NCI-H146 treated with DMSO at 0.1 percent for 48 hours (cell line): ENCODE measurements around the gene PITPNC1.
"Not testable (repeated sequence)": the region's sequence is repeated elsewhere in the genome, so short reads cannot be mapped to it uniquely, and the experiment has no call there.

Experiments
- DNase-seq: peaks from one replicate; lab custom pipeline; 2025; ENCODE audit not compliant: unreplicated experiment; lab: John Stamatoyannopoulos, UW

The PITPNC1 gene

DNA sequence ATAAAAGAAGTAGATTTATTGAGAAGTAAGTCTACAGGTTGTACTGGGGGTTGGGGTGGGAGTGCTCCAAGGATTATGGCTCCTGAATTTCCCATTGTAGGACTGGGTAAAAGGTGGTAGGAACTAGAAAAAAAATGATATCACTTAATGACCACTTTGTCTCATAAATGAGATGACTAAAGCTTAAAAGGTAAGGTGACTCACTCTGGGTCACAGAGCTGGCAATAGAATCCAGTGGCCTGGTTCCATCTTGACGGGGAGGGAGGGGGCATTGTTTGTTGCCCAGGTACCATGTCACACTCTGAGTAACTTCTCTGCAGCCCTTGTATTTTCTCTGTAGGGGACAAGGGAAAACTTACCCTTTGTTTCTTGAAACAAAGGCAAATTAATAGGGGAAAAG lies 126.1 kb downstream of the PITPNC1 start:
- no peak for DNase-seq

DNA sequence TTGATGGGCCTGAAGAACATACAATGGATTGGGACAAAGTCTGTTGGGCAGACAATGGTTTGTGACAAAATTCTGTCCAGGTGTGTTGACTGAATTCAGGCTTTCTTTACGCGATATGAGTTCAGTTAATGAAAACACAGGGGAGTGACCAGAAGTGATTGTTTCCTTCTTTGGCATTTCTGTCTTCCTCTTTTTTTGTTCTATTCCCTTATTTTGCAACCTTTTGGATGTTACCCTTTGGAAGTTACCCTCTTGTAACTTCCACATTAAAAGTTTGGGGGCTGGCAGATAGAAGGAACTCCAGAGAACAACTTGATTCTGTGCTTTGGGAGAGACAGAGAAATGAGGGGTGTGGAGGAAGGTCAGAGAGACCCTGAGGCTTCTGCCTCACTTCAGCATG lies 126.7 kb downstream of the PITPNC1 start:
- no peak for DNase-seq

DNA sequence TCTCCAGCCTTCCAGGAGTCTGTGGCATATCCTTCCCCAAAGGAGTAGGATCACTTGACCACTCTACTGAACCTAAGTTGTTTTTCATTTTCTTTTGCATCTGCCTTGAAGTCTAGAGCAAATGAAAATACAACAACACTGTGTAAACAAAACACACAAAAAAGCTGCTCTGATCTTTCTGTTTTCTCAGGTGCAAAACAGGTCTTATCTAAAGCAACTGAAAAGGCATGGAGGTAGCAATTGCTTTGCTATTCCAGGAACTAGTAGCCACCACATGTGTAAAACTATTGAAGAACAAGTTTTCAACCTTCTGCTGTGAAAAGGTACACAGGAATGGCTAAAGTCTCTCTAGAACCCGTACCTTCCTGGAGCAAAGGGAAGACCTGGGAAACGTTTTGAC lies 127.1 kb downstream of the PITPNC1 start:
- DNase-seq, result no peak

DNA sequence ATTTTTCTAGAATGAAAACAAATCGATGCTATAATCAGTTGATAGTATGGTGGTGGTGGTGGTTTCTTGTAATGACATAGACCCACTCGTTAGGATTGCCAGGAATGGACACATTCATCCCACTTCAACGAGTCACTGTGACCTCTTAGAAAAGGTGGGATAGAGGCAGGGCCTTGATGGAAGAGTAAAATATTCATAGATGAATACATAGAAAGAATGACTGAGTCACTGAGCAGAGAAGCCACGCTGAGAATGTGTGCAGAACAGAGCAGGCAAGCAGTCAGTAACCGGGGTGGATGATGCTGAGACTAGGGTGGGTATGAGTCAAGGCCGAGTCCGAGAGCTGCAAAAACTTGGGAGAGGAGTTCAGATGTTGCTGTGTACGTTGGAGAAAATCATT lies 129.9 kb downstream of the PITPNC1 start:
- DNase-seq, result no peak

DNA sequence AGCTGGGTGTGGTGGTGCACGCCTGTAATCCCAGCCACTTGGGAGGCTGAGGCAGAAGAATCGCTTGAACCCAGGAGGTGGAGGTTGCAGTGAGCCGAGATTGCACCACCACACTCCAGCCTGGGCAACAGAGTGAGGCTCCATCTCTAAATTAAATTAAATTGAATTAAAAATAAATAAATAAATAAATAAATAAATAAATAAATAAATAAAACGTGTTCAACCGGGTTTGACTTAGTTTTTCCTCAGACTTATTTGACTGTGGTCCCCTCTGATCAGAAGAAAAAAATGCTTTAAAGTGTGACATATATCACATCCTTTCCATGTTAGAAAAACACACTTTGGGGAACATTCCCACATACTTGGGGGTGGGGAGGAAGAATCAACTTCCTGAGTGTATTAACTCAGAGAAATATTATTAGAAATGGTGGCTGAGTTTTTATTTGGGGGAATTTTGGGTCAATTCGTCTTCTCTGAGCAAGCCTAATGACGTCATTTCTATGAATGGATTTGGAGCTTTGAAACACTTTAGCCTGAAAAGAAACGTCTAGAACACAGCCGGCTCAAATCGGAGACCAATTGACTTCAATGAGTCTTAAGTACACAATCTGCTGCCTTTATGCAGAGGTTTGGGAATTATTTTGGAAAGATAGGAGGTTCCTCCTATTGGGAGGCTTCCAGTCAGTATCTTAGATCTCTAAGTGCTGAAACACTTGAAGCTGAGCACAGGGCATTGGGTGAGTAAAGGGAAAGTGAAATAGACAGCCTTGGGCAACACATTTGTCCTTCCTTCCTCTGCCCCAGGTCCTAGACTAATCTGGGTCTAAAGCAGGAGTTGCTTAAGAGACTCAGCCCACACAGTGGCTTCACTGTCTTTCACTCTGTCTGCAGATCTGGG lies 132.6 kb downstream of the PITPNC1 start:
- DNase-seq, result no peak

DNA sequence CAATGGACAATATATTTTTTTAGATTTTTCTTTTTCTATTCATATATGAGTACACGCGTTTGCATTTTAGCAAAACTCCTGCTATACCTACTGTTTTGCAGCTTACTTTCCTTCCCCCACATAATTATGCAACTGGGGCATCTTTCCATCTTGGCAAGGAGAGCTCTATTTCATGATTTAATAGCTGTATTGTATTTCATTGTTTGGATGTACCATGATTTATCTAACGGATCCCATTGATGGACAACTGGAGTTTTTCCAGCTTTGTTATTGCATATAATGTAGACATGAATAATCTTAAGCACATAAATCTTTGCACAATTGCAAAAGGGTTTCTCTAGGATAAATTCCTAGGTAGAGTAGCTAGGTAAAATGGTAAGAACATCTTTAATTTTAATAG lies 133.9 kb downstream of the PITPNC1 start:
- DNase-seq, result no peak

DNA sequence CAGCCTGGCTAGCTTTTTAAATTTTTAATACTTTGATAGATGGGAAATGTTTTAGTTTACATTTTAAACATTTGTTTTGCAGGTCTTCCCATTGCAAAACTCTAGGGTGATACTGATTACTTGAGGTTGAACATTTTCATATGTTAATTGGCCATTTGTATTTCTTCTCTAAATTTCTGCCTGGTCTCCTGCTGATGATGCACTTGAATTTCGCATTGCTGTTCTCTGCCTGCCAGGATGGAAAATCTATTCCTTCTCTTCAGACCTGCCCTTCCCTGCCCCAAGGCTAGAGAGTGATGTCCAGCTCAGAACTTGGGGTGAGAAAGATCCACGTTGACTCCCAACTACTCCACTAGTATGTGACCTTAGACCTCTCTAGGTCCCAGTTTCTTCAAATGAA lies 134.7 kb downstream of the PITPNC1 start:
- no peak for DNase-seq

DNA sequence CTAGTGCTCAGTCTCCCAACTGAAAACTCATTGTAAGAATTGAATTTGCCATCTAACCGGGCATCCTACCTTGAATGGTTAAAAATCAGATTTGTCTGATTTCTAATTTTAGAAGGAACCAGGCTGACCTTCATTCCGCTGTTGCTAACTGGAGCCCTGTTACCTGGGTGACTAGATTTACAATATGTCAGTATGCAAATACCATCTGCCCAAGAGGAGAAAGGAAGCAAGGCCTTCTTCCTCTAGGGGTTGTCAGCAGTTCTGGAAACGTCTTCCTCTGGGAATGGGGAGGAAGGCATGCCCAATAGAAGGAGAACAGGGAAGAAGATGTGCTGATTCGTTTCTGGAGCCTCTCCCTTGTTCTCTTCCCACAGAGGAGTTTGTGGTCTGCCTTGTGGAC lies 137.9 kb downstream of the PITPNC1 start:
- DNase-seq, result no peak

DNA sequence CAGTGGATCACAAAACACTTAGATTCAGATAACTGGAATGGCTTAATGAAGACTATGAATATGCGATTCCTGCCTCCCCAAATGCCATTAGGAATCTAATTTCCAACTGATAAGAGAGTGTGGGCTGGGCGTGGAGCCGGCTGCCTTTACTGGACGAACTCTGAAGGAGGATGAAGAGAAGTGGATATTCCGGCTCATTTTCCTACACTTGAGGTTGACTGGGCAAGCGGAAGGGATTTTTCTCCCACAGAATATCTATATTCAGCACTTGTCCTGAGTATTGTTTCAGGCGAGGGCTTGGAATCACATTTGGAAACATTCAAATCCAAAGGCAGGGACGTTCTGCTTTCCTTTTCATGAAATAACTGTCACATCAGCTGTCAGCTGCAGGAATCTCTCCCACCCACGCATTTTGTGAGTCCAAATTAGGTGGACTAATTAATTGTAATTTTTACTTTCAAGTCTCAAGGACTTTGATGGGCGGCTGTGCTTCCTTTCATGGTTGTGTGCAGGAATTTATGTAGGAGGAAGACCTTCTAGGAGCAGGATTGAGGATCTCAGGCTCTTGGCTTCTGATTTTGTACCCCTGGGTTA lies 138.5 kb downstream of the PITPNC1 start:
- no peak for DNase-seq

DNA sequence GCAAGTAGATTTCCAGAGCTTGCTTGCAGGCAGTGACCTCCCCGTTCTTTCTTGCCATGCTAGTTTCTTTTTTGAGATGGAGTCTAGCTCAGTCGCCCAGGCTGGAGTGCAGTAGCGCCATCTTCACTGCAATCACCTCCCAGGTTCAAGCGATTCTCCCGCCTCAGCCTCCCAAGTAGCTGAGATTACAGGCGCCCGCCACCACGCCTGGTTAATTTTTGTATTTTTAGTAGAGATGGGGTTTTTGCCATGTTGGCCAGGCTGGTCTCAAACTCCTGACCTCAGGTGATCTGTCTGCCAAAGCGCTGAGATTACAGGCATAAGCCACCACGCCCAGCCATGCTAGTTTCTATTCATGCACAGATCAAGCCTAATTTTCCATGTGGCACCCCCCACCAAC lies 139.5 kb downstream of the PITPNC1 start:
- DNase-seq, result not testable (repeated sequence)

DNA sequence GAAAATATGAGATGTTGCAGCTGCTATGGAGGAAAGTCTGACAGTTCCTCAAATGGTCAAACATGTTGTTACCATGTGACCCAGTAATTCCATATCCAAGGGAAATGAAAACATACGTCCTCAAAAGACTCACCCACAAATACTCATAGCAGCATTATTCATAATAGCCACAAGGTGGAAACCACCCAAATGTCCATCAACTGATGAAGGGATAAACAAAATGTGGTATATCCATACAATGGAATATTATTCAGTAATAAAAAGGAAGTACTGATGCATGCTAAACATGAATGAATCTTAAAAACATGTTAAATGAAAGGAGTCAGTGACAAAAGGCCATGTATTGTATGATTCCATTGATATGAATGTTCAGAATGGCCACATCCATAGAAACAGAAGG lies 140.2 kb downstream of the PITPNC1 start:
- DNase-seq, result no peak

DNA sequence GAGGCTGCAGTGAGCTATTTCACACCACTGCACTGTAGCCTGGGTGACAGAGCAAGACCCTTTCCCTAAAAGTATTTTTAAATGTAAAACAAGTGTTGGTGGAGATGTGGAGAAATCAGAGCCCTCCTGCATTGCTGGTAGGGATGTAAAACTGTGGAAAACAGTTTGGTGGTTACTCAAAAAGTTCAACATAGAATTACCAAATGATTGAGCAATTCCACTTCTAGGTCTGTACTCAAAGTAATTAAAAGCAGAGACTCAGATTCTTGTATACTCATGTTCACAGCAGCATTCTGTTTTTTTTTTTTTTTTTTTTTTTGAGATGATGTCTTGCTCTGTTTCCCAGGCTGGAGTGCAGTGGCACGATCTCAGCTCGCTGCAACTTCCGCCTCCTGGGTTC lies 141.8 kb downstream of the PITPNC1 start:
- DNase-seq, result no peak

DNA sequence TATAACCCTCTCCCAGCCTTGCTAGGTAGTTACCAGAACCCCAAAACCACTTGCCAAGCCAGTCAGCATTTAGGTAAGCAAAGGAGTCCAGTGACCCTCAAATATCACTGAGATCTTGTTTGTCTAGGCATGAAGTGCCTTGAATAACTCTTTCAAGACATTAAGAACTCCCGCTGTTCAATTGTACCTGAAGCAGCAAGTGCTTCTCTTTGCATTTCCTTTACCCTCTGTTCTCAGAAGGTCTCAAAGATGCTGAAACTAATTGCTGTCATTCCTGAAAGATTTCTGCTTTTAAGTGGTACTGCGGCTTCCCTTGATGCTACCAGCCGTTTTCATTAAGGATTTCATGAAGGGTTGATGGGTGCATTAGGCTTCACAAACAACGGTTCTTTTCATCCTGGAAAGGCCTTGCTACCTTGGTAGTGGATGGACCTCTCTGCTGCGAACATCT lies 142.7 kb downstream of the PITPNC1 start:
- no peak for DNase-seq

DNA sequence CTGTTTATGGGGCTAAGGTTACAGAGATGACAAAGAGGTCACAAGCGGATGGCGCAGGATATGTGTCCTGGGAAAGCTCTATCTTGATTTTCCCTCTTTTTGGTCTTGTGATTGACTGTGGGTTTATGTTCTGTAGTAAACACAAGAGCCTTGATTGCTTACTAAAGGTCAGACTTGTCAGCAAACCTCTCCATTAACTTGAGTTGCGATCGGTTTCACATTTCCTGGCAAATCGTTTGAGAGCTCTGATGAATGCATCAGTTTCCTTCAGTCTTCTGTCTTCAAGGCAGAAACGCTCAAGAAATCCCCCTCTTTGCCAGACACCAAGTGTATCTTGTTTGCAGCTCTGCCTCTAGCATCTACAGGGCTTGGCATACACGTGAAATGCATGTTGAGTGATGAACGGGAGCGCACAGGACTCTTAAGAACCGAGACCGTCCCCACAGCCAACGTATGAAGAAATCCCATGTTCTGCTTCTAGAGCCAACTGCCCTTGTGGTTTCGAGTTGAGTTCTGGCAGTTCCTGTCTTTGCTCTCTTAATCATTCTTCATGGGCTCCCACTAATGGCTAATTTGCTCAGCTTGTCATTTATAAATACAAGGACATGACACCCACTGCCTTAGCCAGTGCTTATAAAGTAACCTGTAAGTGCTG lies 143.3 kb downstream of the PITPNC1 start:
- no peak for DNase-seq

DNA sequence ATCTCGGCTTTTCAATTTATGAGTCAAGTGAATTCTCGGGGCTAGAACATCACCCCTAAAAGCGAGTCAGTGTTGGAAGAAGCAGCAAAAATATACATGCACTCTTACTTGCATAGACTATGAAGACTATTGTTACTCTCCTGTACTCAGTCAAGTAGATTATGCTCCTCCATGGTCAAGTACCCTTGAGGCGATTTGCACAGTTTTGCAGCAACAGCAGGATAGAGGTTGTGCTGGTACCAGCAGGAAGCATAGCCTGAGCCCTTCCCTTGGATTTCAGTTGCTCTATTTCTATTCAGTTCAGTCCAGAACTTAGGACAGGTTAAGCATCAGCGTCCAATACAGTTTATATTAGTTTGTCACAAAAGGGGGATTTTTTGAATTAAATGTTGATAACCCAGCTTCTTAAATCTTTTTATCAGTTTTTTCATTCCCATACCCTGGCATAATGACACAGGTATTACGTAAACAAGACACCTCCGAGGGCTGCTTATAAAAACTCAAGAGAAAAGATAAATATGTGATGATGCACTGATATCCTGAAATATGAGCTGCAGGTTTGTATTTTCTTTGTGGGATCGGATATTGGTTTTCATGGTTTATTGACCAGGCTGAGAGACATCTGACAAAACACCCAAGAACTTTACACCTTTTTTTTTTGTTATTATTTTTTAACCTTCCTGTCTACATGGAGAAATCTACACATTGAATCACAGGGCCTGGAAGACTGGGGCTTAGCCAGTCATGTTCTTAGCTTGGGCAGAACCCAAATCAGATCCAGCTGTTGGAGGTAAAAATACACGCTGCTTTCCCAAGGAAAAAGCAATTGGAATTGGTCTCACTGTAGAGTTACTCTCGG lies 144.1 kb downstream of the PITPNC1 start:
- no peak for DNase-seq

DNA sequence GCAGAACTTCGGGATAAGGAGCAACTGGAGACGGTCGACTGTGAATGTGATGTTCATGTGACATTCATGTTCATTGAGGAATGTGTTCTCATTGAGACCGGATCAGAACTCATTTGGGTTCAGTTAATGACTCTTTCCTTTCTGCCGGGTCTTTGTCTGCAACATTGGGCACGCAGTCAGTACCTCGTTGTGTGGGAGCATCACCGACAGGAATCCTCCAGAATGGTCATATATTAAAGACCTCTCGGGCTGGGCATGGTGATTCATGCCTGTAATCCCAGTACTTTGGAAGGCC lies 144.6 kb downstream of the PITPNC1 start:
- DNase-seq, result no peak

DNA sequence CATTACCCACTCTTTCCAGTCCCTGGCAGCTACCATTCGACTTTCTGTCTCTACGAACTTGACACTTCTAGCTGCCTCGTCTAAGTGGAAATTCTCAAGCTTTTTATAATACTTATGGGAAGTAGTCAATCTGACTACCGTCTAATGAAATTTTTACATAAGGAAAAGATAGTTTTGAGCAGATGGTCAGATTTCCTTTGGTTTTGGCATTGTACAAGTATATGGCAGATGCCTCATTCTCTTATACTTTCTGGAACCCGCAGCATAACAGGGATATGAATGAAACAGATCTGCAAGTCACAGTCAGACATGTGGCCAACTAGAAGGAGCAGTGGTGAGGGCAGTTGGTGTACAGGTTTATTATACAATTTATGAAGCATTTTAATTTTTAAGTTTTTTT lies 146.0 kb downstream of the PITPNC1 start:
- DNase-seq, result no peak

DNA sequence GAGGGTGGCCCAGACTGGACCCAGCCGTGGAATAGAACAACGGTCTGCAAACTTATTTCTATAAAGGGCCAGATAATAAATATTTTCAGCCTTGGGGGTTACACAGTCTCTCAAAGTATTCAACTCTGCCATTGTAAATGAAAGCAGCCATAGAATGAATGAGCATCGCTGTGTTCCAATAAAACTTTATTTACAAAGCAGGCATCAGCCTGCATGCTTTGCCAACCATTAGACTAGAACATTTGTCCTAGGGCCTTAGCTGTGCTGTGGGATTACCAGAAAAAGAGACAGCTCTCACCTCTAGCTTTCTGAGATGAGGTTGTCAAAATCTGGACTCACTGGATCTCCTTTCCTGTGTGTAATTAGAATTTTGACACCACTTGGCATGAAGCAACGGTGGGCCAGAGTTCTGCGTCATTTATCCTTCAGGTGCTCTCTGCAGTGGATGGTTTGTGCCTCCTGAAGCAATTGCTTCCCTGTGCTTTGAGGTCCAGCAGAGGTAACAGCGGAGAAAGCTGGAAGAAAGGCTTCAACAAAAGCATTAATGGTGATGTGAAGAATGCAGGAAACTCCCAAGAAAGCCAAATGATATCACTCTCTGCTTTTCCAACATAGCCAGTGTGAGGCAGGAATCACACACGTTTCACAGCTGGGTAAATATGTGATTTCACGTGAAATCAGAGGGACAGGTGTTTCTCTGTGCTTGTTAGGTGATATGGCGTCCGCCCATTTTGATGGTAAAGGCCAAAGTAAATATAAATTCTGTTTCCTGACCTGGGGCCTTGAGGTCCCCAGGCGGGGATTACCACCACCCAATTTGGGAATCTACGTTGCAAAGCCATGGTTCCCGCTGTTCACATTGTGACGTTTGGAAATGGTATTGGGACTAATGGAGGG lies 148.4 kb downstream of the PITPNC1 start:
- peak; percentile 73 for DNase-seq

DNA sequence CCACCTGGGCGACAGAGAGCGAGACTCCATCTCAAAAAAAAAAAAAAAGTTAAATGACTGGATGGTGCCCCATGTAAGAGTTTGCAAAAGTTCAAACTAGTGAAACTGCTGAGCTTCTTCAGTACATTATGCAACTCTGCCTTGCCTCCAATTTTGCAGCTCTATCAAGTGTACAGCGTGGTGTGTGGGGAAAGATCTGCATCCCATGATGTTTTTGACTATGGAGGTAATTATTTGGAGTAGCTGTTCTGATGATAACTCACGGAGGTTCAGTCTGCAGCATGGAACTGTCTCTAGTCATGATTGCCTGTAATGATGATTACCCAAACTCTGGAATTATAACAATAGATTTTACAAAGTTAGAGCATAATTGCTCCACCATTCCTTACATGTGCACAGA lies 149.6 kb downstream of the PITPNC1 start:
- DNase-seq, result no peak

DNA sequence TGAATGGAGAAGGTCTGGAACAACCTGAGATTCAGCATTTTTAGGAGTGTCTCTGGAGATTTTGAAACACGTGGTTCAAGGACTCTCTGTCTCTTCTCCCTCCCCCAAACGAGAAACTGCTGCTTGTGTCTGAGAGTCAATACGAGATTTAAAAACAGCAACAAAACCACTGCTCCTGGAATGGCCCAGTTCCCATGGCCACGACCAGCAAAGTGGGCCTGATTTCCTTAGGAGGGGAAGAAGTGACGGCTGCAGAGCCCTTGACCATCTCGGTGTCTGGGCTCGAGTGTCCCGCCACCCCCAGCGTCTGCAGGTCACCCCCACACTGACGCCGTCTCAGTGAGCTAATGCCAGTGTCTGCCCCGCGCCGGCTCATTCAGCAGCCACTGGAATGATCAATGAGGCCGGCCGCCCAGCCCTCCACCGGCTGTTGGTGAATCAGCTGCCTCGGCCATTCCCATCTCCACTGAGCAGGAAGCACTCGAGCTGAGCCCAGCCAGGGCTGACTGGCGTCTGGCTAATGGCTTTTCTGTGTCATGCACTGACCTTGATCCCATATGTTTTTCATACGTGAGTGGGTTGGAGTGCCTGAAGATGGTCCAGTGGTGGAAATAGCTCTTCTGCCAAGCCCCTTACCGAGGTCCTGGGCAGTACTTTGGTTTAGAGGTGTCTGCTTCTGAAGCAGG lies 151.8 kb downstream of the PITPNC1 start:
- peak; percentile 50 for DNase-seq
